HepG2 (cell line): ENCODE results near the gene WDR27. TPM values are rescaled to one million over a fixed set of nuclear protein-coding genes. Genes with fewer than 3 reads are reported as not detected.

ENCODE experiments used
- ATAC-seq: fragments of 200-7000 bp; cut with Tn5 transposase; 3 replicates; pipeline ENCODE4 v1.9.1; 2020; ENCODE audit warnings: mild to moderate bottlenecking, moderate library complexity
- BruUV-seq: library from RNA; stranded (reverse); fragments of 400-500 nt; replicated peaks from 2 replicates; lab custom pipeline; 2021; lab: Mats Ljungman, UMichigan
- CTCF ChIA-PET: fragments of 300-600 bp; formaldehyde crosslinking; extraction: SDS; loops from one replicate; lab custom pipeline; 2021; ENCODE audit warnings: low total read pairs, inconsistent platforms, low intra/inter-chr PET ratio; lab: Yijun Ruan, JAX
- POLR2A ChIA-PET: fragments of 350-600 bp; sonication (Branson Sonifier 250); formaldehyde crosslinking; loops from one replicate; lab custom pipeline; 2020; ENCODE audit warnings: antibody characterized with exemption, inconsistent platforms; lab: Yijun Ruan, JAX
- DNase-seq: peaks from one replicate; pipeline ENCODE4 v3.0.0-alpha.2; 2015; ENCODE audit warnings: low spot score
- FAIRE-seq: peaks from 3 replicates; lab custom pipeline; 2011; peaks lifted over from hg19 to GRCh38; lab: Jason Lieb, UNC
- H2AFZ ChIP-seq: one replicate; pipeline ENCODE4 v1.6.1; 2011; ENCODE audit warnings: low read length, inconsistent platforms
- H3K27ac ChIP-seq: fragments of 300-600 bp; 3 replicates; pipeline ENCODE4 v1.8.0; 2011; ENCODE audit warnings: mixed run types, mild to moderate bottlenecking, mixed read lengths, low read length, inconsistent platforms; ENCODE audit not compliant: insufficient read depth; ENCODE audit errors: extremely low read length
- H3K27me3 ChIP-seq, 2 experiments: fragments of 200-600 bp in 1 of 2; 2 replicates in 1 of 2; 3 replicates in 1 of 2; pipeline versions ENCODE4 v1.6.0 to v1.8.0; 2011; ENCODE audit warnings: low read length in 2 of 2, mild to moderate bottlenecking in 2 of 2, moderate library complexity in 2 of 2, inconsistent platforms in 1 of 2; ENCODE audit not compliant: insufficient read depth in 2 of 2, control insufficient read depth in 1 of 2
- H3K36me3 ChIP-seq, 2 experiments: fragments of 200-600 bp in 1 of 2; replicated peaks in 1 of 2; 2 replicates in 1 of 2; 3 replicates in 1 of 2; pipeline versions ENCODE4 v1.5.1 to v1.8.0; 2011; ENCODE audit warnings: low read length in 2 of 2, inconsistent platforms in 1 of 2; ENCODE audit not compliant: insufficient read depth in 2 of 2, control insufficient read depth in 1 of 2
- H3K4me1 ChIP-seq: 2 replicates; pipeline ENCODE4 v1.5.1; 2012; ENCODE audit warnings: low read length, inconsistent platforms; ENCODE audit not compliant: insufficient read depth
- H3K4me2 ChIP-seq: 2 replicates; pipeline ENCODE4 v1.6.0; 2011; ENCODE audit warnings: low read depth, low read length, inconsistent platforms
- H3K4me3 ChIP-seq, 3 experiments: fragments of 200-600 bp in 1 of 3; sonication (generic), shearing (Covaris generic) in 1 of 3; replicated peaks in 1 of 3; 2 replicates each; pipeline ENCODE4 v1.5.1; 2011 to 2016; ENCODE audit warnings: low read length in 3 of 3, inconsistent platforms in 2 of 3, low read depth in 2 of 3, mild to moderate bottlenecking in 2 of 3, control low read depth in 1 of 3, mixed read lengths in 1 of 3; ENCODE audit not compliant: insufficient read depth in 1 of 3
- H3K79me2 ChIP-seq: one replicate; pipeline ENCODE4 v1.6.1; 2011; ENCODE audit warnings: low read length, inconsistent platforms; ENCODE audit not compliant: insufficient read depth
- H3K9ac ChIP-seq: 2 replicates; pipeline ENCODE4 v1.6.0; 2011; ENCODE audit warnings: mild to moderate bottlenecking, low read depth, low read length, inconsistent platforms; ENCODE audit not compliant: insufficient read depth
- H3K9me3 ChIP-seq: 2 replicates; pipeline ENCODE4 v1.5.1; 2012; ENCODE audit warnings: mild to moderate bottlenecking, low read length
- H4K20me1 ChIP-seq: 2 replicates; pipeline ENCODE4 v1.6.0; 2011; ENCODE audit warnings: inconsistent platforms, mild to moderate bottlenecking, low read length, moderate library complexity; ENCODE audit not compliant: insufficient read depth
- ARNTL ChIP-seq: sonication (generic); formaldehyde crosslinking; IDR thresholded peaks from 2 replicates; pipeline ENCODE4 v1.4.0; 2020; ENCODE audit warnings: mild to moderate bottlenecking, missing genetic modification reagents
- EP300 ChIP-seq, 3 experiments: sonication (generic) in 1 of 3; formaldehyde crosslinking in 1 of 3; IDR thresholded peaks; 2 replicates each; pipeline versions ENCODE4 v1.5.1 to v1.6.1; 2011 to 2020; ENCODE audit warnings: low read depth in 2 of 3, low read length in 2 of 3, borderline replicate concordance in 1 of 3, improper control_type of control experiment in 1 of 3, mild to moderate bottlenecking in 1 of 3, missing genetic modification reagents in 1 of 3, moderate library complexity in 1 of 3
- FOSL2 ChIP-seq: sonication (generic); formaldehyde crosslinking; IDR thresholded peaks from 2 replicates; pipeline ENCODE4 v1.4.0; 2020; ENCODE audit warnings: missing genetic modification reagents
- HMG20B ChIP-seq: conservative IDR thresholded peaks from 2 replicates; pipeline ENCODE4 v1.6.1; 2016; ENCODE audit warnings: missing genetic modification reagents, missing compliant biosample characterization
- HMGA1 ChIP-seq: sonication (generic); formaldehyde crosslinking; conservative IDR thresholded peaks from 2 replicates; pipeline ENCODE4 v1.4.0; 2020; ENCODE audit warnings: missing genetic modification reagents
- HNRNPK ChIP-seq: fragments of 200-400 bp; formaldehyde crosslinking; IDR thresholded peaks from 2 replicates; pipeline ENCODE4 v1.6.1; 2018; ENCODE audit warnings: low read length, low read depth, moderate library complexity, mild to moderate bottlenecking; ENCODE audit not compliant: poor library complexity, severe bottlenecking
- MLXIP ChIP-seq: sonication (generic); formaldehyde crosslinking; IDR thresholded peaks from 2 replicates; pipeline ENCODE4 v1.9.0; 2021; ENCODE audit warnings: missing genetic modification reagents, borderline replicate concordance
- SAFB2 ChIP-seq: sonication (generic); formaldehyde crosslinking; IDR thresholded peaks from 2 replicates; pipeline ENCODE4 v1.5.1; 2020; ENCODE audit warnings: missing genetic modification reagents, low read depth, mild to moderate bottlenecking, borderline replicate concordance
- THAP11 ChIP-seq: IDR thresholded peaks from 2 replicates; pipeline ENCODE4 v1.6.1; 2016; ENCODE audit warnings: missing biosample characterization, missing genetic modification reagents
- ZIK1 ChIP-seq: sonication (generic); formaldehyde crosslinking; IDR thresholded peaks from 2 replicates; pipeline ENCODE4 v1.5.0; 2020; ENCODE audit warnings: mild to moderate bottlenecking, low read depth, missing genetic modification reagents, borderline replicate concordance
- ZNF329 ChIP-seq: sonication (generic); formaldehyde crosslinking; IDR thresholded peaks from 2 replicates; pipeline ENCODE4 v1.9.0; 2021; ENCODE audit warnings: low read depth, mild to moderate bottlenecking, missing genetic modification reagents
- ZNF431 ChIP-seq: sonication (generic); formaldehyde crosslinking; IDR thresholded peaks from 2 replicates; pipeline ENCODE4 v1.9.0; 2022; ENCODE audit warnings: missing genetic modification reagents, low read depth, mild to moderate bottlenecking, borderline replicate concordance
- ZNF879 ChIP-seq: sonication (generic); formaldehyde crosslinking; IDR thresholded peaks from 2 replicates; pipeline ENCODE4 v1.8.1; 2023; ENCODE audit warnings: missing genetic modification reagents
- WGBS: methylation state at CpG from one replicate; pipeline ENCODE4 v1.1.6; 2017; ENCODE audit warnings: low lambda C conversion rate; 5-methylcytosine and 5-hydroxymethylcytosine counted together
- in situ Hi-C: cut with HindIII; loops from 2 replicates; pipeline ENCODE4 v1.10.0; 2017; ENCODE audit warnings: low pct_unique_long_range_greater_than_20kb; ENCODE audit not compliant: extremely low pct_ligation_motif_present
- intact Hi-C: fragments of 100-400 bp; cut with micrococcal nuclease; formaldehyde crosslinking; loops from one replicate; pipeline ENCODE4 v1.10.0; 2022; ENCODE audit not compliant: unreplicated experiment
- polyA plus RNA-seq, 8 experiments: library from polyadenylated mRNA; depleted of rRNA in 3 of 8; stranded (reverse) in 7 of 8; unstranded in 1 of 8; fragments of >200 nt; fragmentation: Illumina TruSeq in 4 of 8; extraction: Trizol in 4 of 8; gene quantifications; 2 replicates each; pipeline versions ENCODE4 v1.2.1 to v1.2.3, GENCODE V29; 2011 to 2016; ENCODE audit warnings: low read depth in 4 of 8, missing spikeins in 1 of 8, mixed read lengths in 1 of 8; ENCODE audit not compliant: insufficient read depth in 1 of 8
- total RNA-seq, 5 experiments: library from RNA; depleted of rRNA; stranded (reverse); fragments of >200 nt; fragmentation: Illumina TruSeq; extraction: Trizol; gene quantifications; 2 replicates each; pipeline ENCODE4 v1.2.3, GENCODE V29; 2016; ENCODE audit warnings: low read depth in 1 of 5

Gene WDR27
- total and polyA plus RNA-seq, 2 of the 13 experiments (the other 11 are each of a cell fraction or from before 2014, with no cell fraction given) = 34.1 to 80.3 TPM

- no peak for TF ChIP-seq FOSL2 (CRISPR knock-in tag)
- no peak for TF ChIP-seq ZNF879
These were observed 200.0 kb downstream of the WDR27 start (continued) for GRCh38 chr6:169501777-169502313.

GRCh38 chr6:169501128-169501527 lies 200.7 kb downstream of the WDR27 start:
- ChIA-PET POLR2A (no interaction called here), CTCF (no interaction called here)
- FAIRE-seq = no peak
- no peak overlapping the region for H3K27ac ChIP-seq
- ATAC-seq = no peak
- H3K4me1 ChIP-seq = no peaks in the 10 kb centered on the region
- H3K36me3 ChIP-seq = no peaks in the 10 kb centered on the region; a peak in 1 of 5 replicates
- in situ Hi-C loops = no loop called here
- no peaks in the 10 kb centered on the region for H3K79me2 ChIP-seq
- BruUV-seq = no TSS peak
- no peak for DNase-seq
- H3K27me3 ChIP-seq = no peaks in the 10 kb centered on the region
- TF ChIP-seq ZNF431 (CRISPR knock-in tag) (no peak), THAP11 (CRISPR knock-in tag) (no peak), ZIK1 (CRISPR knock-in tag) (no peak), HMG20B (CRISPR knock-in tag) (no peak), SAFB2 (CRISPR knock-in tag) (no peak), EP300 (IDR thresholded peaks at IDR 0.05; ENCODE audit: low read depth in 2 of 2, low read length in 2 of 2) (no peak), EP300 (CRISPR knock-in tag; IDR thresholded peaks at IDR 0.05; ENCODE audit: borderline replicate concordance) (no peak), HMGA1 (no peak), ZNF329 (CRISPR knock-in tag) (no peak), HNRNPK (no peak), MLXIP (CRISPR knock-in tag) (no peak), ARNTL (CRISPR knock-in tag) (no peak)
- intact Hi-C loops = no loop called here
- H3K9ac ChIP-seq = no peak overlapping the region
- no peaks in the 10 kb centered on the region for H3K9me3 ChIP-seq
- no peak overlapping the region for H3K4me2 ChIP-seq
- no peak overlapping the region for H3K4me3 ChIP-seq
- 97% methylated on average over 10 of the region's 11 CpGs for WGBS
- H4K20me1 ChIP-seq = no peaks in the 10 kb centered on the region
- H2AFZ ChIP-seq = no peak overlapping the region
